ENCODE results near the gene ACKR4.
"Not testable (repeated sequence)": the region's sequence is repeated elsewhere in the genome, so short reads cannot be mapped to it uniquely, and the experiment has no call there.

The ACKR4 gene

DNA sequence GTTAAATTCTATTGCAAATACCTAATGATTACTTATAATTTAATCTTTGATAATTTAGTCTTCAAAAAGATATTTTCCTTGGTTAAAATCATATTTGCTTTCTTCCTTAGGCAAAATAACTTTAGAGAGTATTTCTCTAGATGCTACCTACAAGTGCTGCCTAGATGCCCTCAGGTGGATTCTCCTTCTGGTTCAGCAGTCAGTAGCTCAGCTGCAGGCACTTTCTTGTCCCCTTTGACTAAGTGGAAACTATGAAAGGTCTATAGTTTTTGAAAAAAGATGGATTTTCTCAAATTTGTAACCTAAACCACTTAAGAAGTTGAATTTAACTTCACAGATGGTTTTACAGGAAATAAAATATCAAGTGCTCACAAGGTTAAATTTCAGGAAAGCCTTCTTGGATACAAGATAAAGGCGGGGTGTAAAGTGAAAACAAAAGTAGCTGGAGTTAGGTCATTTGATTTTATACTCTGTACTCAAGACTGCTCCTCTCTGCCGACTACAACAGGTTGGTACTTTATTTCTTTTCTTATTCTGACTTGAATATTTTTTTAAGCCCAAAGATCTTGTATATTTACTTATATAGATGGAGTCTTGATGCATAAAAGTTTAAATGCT is at the start of gene ACKR4:
TSS of gene ACKR4 (plus strand) at position 455 of the 618 bp plus-strand sequence. CDS start 3,128 bp downstream, outside the sequence.
- DNase-seq = no peak

DNA sequence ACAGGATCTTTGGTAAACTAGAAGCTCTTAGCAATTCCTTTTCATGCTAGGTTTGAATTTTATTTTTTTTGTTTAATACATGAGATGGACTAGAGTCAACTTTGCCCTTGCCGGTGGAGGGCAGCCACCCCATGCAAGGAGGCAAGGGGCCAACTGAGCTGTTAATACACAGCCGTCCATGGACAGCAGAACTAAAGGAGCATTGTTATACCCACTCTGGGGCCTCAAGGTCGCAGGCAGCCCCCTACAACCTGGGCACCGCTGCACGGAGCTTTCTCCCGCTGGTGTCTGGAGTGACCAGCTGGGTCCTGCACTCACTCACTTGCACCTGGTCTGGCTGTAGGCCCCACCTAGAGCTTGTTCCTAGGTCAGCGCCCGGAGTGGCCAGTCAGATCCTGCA is 47.9 kb upstream of the ACKR4 start:
- no peak for DNase-seq

GRCh38 chr3:132549890-132550578 is 47.0 kb upstream of the ACKR4 start:
- DNase-seq = no peak

DNA sequence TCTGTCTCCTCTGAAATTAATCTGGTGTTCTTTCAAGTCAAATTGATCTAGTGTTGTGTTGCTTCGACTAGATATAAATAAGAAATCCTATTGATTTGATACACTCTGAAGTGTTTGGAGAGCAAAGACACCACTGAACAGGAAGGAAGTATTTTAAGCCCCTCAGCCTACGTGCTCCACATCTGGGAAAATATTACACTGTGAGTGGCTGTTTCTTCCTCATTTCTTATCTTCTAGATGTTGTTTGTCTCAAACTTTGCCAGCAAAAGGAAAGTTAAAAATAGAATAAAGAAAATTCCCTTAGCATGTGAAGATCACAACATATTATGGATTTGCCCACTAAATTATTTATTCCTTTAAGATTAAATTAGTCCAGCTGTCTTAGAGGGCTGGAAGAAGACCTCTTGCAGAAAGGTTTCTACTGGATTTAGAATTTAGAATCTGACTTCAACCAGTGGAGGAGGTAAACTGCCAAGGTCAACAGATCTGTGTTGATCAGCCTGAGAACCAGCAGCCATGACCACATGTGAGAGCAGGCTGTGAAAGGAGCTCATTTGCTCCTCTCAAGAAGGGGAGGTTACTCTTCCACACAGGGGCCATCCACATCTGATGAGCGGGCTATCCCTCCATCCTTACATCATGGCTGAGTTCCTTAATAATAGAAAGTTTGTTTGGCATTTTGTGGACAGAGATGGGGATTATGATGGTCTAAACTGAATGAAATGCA is 46.3 kb upstream of the ACKR4 start:
- DNase-seq = no peak

- no peak for DNase-seq
These were observed 43.2 kb upstream of the ACKR4 start for GRCh38 chr3:132553826-132554225.

DNA sequence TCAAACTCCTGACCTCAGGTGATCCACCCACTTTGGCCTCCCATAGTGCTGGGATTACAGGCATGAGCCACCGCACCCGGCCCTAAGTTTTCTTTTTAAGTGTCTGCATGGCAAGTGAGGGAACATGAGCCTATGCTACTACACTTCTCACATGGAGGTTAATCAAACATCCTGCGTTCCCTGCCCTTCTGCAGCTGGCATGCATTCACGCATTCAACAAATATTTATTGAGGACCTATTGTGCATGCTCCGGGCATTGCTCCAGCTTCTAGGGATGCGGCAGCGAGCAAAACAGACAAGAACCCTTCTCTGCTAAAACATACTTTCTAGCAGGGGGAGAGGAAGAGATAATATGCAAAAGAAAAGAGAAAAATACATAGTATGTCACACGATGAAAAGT is 42.6 kb upstream of the ACKR4 start:
- DNase-seq = no peak

- DNase-seq = no peak
These were observed 41.6 kb upstream of the ACKR4 start for GRCh38 chr3:132555306-132556035.

- not testable (repeated sequence) for DNase-seq
These were observed 41.1 kb upstream of the ACKR4 start for GRCh38 chr3:132556036-132556386.

GRCh38 chr3:132556508-132557159 is 40.4 kb upstream of the ACKR4 start:
- DNase-seq = no peak

GRCh38 chr3:132561003-132561402 is 36.1 kb upstream of the ACKR4 start:
- no peak for DNase-seq

DNA sequence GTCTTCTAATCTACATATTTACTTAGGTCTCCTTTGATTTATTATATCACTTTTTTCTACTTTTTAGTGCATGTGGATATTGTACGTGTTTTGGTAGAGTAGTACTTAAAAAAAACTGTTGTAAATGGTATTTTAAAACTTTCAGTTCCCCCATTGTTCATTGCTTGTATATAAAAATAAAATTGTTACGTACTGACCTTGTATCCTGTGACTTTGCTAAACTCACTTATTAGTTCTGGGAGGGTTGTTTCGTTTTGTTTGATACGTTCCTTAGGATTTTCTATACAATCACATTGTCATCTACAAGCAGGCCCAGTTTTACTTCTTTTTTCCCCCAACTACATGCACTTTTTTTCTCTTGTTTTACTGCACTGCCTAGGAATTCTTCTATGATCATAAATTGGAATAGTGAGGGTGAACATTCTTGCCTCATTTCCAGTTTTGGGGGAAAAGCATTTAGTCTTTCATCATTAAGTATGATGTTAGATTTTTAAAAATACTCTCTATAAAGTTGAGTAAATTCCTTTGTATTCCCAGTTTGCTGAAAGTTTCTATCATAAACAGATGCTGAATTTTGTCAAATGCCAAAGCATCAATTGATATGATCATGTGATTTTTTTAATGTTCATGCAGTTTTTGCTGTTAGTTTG is 33.5 kb upstream of the ACKR4 start:
- DNase-seq = no peak

DNA sequence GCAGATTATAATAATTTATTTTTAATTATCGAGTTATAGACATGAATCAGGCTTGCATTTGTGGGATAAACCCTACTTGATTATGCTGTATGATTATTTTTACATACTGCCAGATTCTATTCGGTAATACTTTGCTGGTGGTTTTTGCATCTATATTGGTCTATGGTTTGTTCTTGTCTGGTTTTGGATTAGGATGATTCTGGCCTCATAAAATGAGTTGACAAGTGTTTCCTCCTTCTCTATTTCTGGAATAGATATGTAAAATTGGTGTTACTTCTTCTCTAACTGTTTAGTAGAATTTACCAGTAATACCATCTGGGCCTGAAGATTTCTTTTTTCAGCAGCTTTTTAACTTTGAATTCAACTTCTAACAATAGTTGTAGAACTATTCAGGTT is 33.0 kb upstream of the ACKR4 start:
- DNase-seq = no peak

GRCh38 chr3:132568422-132568821 is 28.6 kb upstream of the ACKR4 start:
- no peak for DNase-seq

- no peak for DNase-seq
These were observed 27.9 kb upstream of the ACKR4 start for GRCh38 chr3:132569153-132569552.

GRCh38 chr3:132569580-132569979 is 27.5 kb upstream of the ACKR4 start:
- no peak for DNase-seq

DNA sequence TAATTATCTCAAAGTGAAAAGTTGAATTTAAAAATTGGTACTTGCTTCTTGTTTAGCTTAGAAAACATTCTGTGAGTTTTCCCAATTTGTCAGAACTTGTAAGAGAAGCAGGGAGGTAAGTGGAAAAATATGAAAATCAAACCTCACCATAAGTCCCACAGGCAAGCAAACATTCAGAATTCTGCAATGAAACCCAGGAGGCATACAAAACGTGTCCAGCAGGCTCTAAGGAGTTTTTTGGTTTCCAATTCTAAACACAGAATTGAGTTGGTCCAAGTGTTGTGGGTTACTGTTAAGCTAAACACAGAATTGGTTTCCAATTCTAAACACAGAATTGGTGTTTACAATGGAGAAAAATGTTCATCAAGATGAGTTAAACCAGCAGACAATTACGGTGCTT is 27.1 kb upstream of the ACKR4 start:
- DNase-seq = no peak

DNA sequence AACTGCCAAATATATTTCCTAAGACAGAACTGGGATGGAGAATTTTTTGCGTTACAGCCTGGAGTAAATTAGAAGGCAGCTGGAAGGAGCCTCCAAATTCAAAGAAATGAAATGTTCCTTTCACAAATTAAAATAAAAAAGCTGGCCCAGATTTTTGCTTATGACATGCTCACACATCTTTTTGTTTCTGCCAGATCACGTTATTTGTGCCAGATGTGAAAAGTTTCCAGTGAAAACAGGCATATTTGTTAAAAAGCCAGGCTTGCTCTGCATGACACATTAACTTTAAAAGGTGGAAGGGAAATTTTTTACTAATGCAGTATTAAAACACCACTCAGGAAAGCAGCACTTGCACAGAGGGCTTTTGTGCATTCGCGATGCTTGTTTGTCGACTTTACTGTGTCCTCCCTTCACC is 23.3 kb upstream of the ACKR4 start:
- no peak for DNase-seq

DNA sequence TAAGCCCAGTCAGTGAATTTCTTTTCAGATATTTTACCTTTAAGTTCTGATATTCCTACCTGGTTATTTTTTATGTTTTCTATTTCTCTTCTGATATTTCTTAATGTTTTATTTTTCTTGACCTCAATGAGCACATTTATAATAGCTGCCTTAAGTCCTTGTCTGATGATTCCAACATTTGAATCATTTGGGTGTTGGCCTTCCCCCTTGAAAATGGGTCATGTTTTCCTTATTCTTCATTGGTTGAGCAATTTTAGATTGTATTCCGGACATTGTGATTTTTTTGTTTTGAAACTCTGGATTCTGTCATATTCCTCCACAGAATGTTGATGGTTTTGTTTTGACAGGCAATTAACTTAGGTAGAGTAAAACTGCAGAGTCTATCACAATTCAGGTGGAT is 9.7 kb upstream of the ACKR4 start:
- no peak for DNase-seq

DNA sequence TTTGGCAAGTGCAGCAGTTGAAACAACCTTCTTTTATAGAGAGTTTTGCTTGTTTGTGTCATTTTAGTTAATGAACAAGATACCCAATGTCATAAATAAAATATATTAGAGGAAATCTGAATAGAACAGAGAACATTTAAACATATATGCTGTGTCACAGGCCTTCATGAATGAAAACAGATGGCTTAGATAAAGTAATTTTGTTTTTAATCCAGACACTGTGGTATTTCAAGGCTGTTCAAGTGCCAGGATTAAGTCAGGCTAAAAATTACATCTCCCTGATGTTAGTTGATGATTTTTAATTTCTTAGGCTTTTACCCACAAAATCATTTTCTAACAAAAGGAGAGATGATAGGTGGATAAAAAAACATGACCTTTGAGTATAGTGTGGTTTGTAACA is 4.9 kb upstream of the ACKR4 start:
- no peak for DNase-seq

DNA sequence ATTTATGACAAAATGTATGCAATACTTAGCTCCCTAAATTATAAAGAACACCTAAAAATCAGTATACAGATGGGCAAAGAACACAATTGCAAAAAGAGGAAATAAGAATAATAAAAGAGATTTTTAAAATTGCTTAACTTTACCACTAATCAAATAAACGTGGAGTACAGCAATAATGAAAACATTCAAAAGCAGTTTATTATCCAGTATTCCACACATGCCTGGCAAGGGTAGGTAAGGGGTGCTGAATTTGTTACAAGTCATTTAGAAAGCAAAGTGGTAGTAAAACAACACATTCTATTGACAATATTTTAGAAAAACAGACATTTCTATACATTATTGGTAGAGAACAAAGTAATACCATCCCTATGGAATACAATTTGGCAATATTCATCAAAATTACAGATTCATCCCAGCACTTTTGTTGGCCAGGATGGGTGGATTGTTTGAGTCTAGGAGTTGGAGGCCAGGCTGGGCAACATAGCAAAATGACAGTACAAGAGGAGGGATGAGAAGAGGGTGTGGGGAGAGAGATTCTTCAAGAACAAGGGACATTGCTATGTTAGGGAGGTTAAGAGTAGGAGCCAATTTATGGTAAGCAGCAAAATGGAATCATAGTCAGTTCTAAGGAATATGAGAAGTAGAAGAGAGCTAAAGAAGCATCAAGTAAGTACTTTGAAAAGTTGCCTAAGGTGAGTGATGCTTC is 3.7 kb upstream of the ACKR4 start:
- DNase-seq = no peak

DNA sequence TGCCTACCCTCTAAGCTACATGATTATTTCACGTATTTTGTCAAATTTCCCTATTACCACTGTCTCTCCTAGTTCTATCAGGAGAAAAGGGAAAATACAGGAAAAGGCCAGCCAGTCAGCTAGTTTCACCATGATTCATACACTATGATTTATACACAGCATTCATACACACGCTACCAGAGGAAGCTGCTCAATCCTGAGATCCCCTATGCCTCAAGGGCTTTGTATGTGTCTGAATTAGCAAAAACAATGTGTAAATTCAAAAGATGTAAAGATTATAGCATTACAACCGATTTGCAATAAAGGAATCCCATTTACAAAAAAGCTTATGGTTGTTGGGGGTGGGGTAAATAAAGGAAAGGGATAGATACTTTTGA is 3.1 kb upstream of the ACKR4 start:
- DNase-seq = no peak

GRCh38 chr3:132594498-132594897 is 2.6 kb upstream of the ACKR4 start:
- no peak for DNase-seq

Measured in CD4-positive, alpha-beta T cell treated with Interleukin-15 for 1 hour (primary cell).